22Rv1 (cell line): Measurements from ENCODE around the gene PRDM11.

Source experiments
- CTCF ChIP-seq: fragments of 450-650 bp; IDR thresholded peaks from 2 replicates; pipeline ENCODE4 v1.5.1; 2017; ENCODE audit warnings: mild to moderate bottlenecking
- ZFX ChIP-seq: fragments of 450-650 bp; IDR thresholded peaks from 2 replicates; pipeline ENCODE4 v1.6.1; 2017; ENCODE audit warnings: antibody characterized with exemption, borderline replicate concordance

- no peak for TF ChIP-seq CTCF
- no peak for TF ChIP-seq ZFX
Observed at GRCh38 chr11:45210846-45211245, 64.4 kb downstream of the PRDM11 start.
